Measurements from ENCODE around the gene MERTK.
A peak's percentile ranks its signal among the peaks of the same experiment; 100 is the strongest.

MERTK gene

DNA sequence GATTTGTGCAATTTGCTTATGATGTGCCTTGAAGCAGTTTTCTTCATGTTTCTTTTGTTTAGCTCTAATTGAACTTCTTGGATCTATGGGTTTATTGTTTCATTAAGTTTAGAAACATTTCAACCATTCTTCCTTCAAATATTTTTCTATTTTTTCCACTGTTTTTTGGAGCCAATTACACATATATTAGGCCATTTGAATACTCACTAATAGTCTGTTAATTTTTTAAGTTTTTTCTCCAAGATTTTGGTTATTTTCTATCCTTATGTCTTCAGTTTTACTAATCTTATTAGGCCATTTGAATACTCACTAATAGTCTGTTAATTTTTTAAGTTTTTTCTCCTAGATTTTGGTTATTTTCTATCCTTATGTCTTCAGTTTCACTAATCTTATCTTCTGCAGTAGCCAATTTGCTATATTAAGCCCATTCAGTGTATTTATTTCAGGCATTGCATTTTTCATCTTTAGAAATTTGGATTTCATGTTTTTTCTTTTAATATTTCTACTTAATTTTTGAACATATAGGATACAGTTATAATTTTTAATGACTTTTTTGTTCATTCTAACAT lies 147.1 kb downstream of the MERTK start:
- no peak overlapping the region for H3K4me3 ChIP-seq (ENCODE audit: low read depth, low read length)
- TF ChIP-seq, protein P1, sequence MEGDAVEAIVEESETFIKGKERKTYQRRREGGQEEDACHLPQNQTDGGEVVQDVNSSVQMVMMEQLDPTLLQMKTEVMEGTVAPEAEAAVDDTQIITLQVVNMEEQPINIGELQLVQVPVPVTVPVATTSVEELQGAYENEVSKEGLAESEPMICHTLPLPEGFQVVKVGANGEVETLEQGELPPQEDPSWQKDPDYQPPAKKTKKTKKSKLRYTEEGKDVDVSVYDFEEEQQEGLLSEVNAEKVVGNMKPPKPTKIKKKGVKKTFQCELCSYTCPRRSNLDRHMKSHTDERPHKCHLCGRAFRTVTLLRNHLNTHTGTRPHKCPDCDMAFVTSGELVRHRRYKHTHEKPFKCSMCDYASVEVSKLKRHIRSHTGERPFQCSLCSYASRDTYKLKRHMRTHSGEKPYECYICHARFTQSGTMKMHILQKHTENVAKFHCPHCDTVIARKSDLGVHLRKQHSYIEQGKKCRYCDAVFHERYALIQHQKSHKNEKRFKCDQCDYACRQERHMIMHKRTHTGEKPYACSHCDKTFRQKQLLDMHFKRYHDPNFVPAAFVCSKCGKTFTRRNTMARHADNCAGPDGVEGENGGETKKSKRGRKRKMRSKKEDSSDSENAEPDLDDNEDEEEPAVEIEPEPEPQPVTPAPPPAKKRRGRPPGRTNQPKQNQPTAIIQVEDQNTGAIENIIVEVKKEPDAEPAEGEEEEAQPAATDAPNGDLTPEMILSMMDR (IDR thresholded peaks at IDR 0.05; ENCODE audit: low read depth, low read length, missing control alignments), result no peak
- no peak for DNase-seq (ENCODE audit: low read depth)

DNA sequence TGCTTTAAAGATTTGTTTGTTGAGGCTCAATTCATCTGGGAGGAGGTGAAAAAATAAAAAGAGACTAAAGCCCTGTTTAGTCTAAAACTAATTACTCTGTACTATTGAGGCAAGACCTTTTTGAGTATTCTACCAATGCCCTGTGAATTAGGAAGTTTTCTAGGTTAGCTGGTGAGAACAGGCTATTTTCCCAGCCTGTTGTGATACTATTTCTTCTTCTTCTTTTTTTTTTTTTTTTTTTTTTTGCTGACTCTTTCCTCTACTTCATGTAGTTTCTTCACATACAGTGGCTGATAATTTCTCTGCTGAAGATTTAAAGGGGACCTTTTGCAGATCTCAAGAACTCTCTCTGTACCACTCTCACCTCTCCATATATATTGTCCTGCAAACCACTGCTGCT lies 147.8 kb downstream of the MERTK start:
- no peak overlapping the region for H3K4me3 ChIP-seq (ENCODE audit: low read depth, low read length)
- TF ChIP-seq, protein P1 (IDR thresholded peaks at IDR 0.05; ENCODE audit: low read depth, low read length, missing control alignments), result no peak
- DNase-seq (ENCODE audit: low read depth), result no peak

DNA sequence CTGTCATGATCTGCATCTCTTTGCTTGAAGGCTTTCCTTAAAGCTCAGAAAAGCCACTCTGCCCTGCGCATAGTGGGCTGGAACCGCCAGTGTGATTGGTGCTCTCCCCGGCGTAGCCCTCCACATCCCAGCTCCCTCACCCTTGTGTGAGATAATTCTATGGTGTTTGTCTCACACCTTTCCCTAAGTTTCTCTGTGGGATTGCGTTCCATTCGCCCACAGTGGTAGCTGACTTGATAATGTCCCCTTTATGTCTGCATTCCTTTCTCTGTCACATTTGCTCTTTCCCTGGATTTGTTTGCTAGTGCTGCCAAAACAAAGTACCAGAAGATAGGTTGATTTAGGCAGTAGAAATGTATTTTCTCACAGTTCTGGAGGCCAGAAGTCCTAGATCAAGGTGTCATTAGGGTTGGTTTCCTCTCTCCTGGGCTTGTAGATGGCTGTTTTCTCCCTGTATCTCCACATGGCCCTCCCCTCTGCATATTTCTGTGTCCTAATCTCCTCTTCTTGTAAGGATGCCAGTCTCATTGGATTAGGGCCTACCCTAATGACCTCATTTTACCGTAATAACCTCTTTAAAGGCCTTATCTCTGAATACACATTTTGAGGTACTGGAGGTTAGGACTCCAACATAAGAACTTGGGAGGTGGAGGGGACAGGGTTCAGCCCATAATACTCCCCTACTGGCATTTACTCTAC lies 149.3 kb downstream of the MERTK start:
- DNase-seq (ENCODE audit: low read depth), result no peak
- TF ChIP-seq, protein P1 (IDR thresholded peaks at IDR 0.05; ENCODE audit: low read depth, low read length, missing control alignments), result no peak
- no peak overlapping the region for H3K4me3 ChIP-seq (ENCODE audit: low read depth, low read length)

DNA sequence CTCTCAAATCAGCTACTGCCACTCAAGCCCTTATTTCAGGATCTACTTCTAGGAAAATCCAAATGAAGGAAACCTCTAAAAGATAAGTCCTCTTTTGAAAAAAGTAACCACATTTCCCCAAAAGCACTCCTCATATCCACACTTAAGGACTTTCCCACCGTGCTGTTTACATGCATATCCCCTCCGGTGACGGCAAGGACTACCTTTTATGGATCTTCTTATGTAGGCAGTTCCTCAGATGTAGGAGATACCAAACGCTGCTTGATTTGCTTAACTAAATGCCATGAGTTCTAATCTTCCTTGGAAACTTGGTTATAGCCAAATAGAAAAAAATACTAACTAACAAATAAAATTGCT lies 149.8 kb downstream of the MERTK start:
- no peak for DNase-seq (ENCODE audit: low read depth)
- H3K4me3 ChIP-seq (ENCODE audit: low read depth, low read length), result no peak overlapping the region
- TF ChIP-seq, protein P1 (IDR thresholded peaks at IDR 0.05; ENCODE audit: low read depth, low read length, missing control alignments), result no peak

DNA sequence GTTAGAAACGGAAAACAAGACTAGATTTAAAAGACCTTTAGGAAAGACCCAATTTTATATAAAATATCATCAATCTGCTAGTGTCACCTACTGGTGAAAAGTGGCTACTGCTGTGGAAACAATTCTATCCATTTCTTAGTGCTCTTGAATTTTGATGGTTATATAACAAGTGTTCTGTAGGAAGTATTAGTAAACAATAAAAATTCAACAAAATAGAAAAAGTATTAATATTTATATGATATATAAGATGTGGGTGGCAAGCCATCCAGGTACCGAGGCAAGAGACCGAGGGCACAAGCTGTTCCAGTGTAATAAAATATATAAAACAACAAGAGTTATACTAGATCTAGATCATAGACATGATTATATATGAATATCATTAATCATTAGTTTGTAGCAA lies 150.5 kb downstream of the MERTK start:
- no peak for DNase-seq (ENCODE audit: low read depth)
- TF ChIP-seq, protein P1 (IDR thresholded peaks at IDR 0.05; ENCODE audit: low read depth, low read length, missing control alignments), result peak; percentile 61

DNA sequence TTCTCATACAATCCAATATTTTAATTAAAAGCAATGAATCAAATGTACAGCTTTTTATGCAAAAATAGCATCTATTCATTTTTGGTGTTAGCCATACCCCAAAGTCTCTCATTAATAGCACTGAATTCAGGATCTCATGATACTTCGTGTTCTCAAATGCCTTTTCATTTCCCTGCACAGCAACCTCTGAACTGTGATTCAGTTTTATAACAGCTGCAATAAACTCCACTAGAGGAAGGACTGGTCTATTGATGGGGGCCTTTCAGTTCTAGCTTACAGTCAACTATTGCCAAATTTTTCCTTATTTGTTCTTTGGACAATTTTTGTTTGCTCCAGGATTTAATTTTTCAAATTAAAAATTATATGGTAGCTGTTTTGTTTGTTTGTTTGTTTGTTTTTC lies 151.9 kb downstream of the MERTK start:
- DNase-seq (ENCODE audit: low read depth), result no peak
- H3K4me3 ChIP-seq (ENCODE audit: low read depth, low read length), result no peak overlapping the region
- TF ChIP-seq, protein P1 (IDR thresholded peaks at IDR 0.05; ENCODE audit: low read depth, low read length, missing control alignments), result no peak

More for the DNA sequence above, 150.5 kb downstream of the MERTK start:
- H3K4me3 ChIP-seq (ENCODE audit: low read depth, low read length), result no peak overlapping the region

Data from GM12864 (cell line).